ENCODE data around the gene STRIT1. TPM values are rescaled to one million over a fixed set of nuclear protein-coding genes. Genes with fewer than 3 reads are reported as not detected.

Gene STRIT1
- total RNA-seq, 2 donors from 2014 or later: 4.9 TPM; not detected in 1

GRCh38 chr3:155308831-155309230 lies 15.3 kb upstream of the STRIT1 start:
- intact Hi-C loops (cut with DNase I): no loop called here
- no peaks in the 10 kb centered on the region for H3K36me3 ChIP-seq
- H3K27me3 ChIP-seq (replicated peaks; ENCODE audit: insufficient read depth): no peaks in the 10 kb centered on the region
- H3K4me1 ChIP-seq (replicated peaks): no peaks in the 10 kb centered on the region
- H3K4me3 ChIP-seq: no peak overlapping the region
- 83% methylated on average over 9 of the region's 9 CpGs for WGBS
- no peaks in the 10 kb centered on the region for H3K9me3 ChIP-seq
- TF ChIP-seq POLR2A (IDR thresholded peaks at IDR 0.05) (no peak), POLR2AphosphoS5 (IDR thresholded peaks at IDR 0.05) (no peak), CTCF (IDR thresholded peaks at IDR 0.05) (no peak)
- DNase-seq (ENCODE audit: low spot score): no peak
- no peak overlapping the region for H3K27ac ChIP-seq

- Histone ChIP-seq H3K36me3 (no peaks in the 10 kb centered on the region), H3K4me3 (no peak overlapping the region), H3K27ac (no peak overlapping the region), H3K9me3 (no peaks in the 10 kb centered on the region), H3K4me1 (replicated peaks) (no peaks in the 10 kb centered on the region), H3K27me3 (replicated peaks; ENCODE audit: insufficient read depth) (no peaks in the 10 kb centered on the region)
- intact Hi-C loops (cut with DNase I): no loop called here
- TF ChIP-seq POLR2A (IDR thresholded peaks at IDR 0.05) (no peak), CTCF (IDR thresholded peaks at IDR 0.05) (no peak), POLR2AphosphoS5 (IDR thresholded peaks at IDR 0.05) (no peak)
- DNase-seq (ENCODE audit: low spot score): no peak
- 86% methylated on average over 7 of the region's 7 CpGs for WGBS
Observed at GRCh38 chr3:155307183-155307582, 13.7 kb upstream of the STRIT1 start.

- intact Hi-C loops (cut with DNase I): no loop called here
- Histone ChIP-seq H3K27ac (no peak overlapping the region), H3K27me3 (replicated peaks; ENCODE audit: insufficient read depth) (no peaks in the 10 kb centered on the region), H3K4me1 (replicated peaks) (no peaks in the 10 kb centered on the region), H3K9me3 (no peaks in the 10 kb centered on the region), H3K4me3 (no peak overlapping the region), H3K36me3 (no peaks in the 10 kb centered on the region)
- no peak for DNase-seq (ENCODE audit: low spot score)
- TF ChIP-seq CTCF (IDR thresholded peaks at IDR 0.05) (no peak), POLR2A (IDR thresholded peaks at IDR 0.05) (no peak), POLR2AphosphoS5 (IDR thresholded peaks at IDR 0.05) (no peak)
- 58% methylated on average over 2 of the region's 2 CpGs for WGBS
Observed at GRCh38 chr3:155304394-155304793, 10.9 kb upstream of the STRIT1 start.

- DNase-seq (ENCODE audit: low spot score): no peak
- intact Hi-C loops (cut with DNase I): no loop called here
- H3K27me3 ChIP-seq (replicated peaks; ENCODE audit: insufficient read depth): no peaks in the 10 kb centered on the region
- H3K27ac ChIP-seq: no peak overlapping the region
- no peaks in the 10 kb centered on the region for H3K36me3 ChIP-seq
- H3K4me3 ChIP-seq: no peak overlapping the region
- TF ChIP-seq POLR2AphosphoS5 (IDR thresholded peaks at IDR 0.05) (no peak), CTCF (IDR thresholded peaks at IDR 0.05) (no peak), POLR2A (IDR thresholded peaks at IDR 0.05) (no peak)
- H3K4me1 ChIP-seq (replicated peaks): no peaks in the 10 kb centered on the region
- H3K9me3 ChIP-seq: no peaks in the 10 kb centered on the region
Observed at GRCh38 chr3:155303540-155304097, 10.1 kb upstream of the STRIT1 start.

GRCh38 chr3:155302891-155303290 lies 9.4 kb upstream of the STRIT1 start:
- no peaks in the 10 kb centered on the region for H3K4me1 ChIP-seq (replicated peaks)
- 52% methylated on average over 2 of the region's 2 CpGs for WGBS

More at GRCh38 chr3:155302891-155303290, 9.4 kb upstream of the STRIT1 start:
- no peaks in the 10 kb centered on the region for H3K27me3 ChIP-seq (replicated peaks; ENCODE audit: insufficient read depth)
- no peak for TF ChIP-seq CTCF (IDR thresholded peaks at IDR 0.05)
- no peak for TF ChIP-seq POLR2A (IDR thresholded peaks at IDR 0.05)
- no peak for TF ChIP-seq POLR2AphosphoS5 (IDR thresholded peaks at IDR 0.05)
- DNase-seq (ENCODE audit: low spot score): no peak
- no peaks in the 10 kb centered on the region for H3K9me3 ChIP-seq
- no peaks in the 10 kb centered on the region for H3K36me3 ChIP-seq
- no peak overlapping the region for H3K4me3 ChIP-seq
- no peak overlapping the region for H3K27ac ChIP-seq
- intact Hi-C loops (cut with DNase I): no loop called here
